GM12878 (cell line): ENCODE results near the gene GLUL. TPM values are rescaled to one million over a fixed set of nuclear protein-coding genes. Genes with fewer than 3 reads are reported as not detected.
"Not testable (repeated sequence)": the region's sequence is repeated elsewhere in the genome, so short reads cannot be mapped to it uniquely, and the experiment has no call there.

Source experiments
- ATAC-seq: fragments of 200-7000 bp; cut with Tn5 transposase; 3 replicates; pipeline ENCODE4 v1.9.1; 2020; ENCODE audit warnings: mild to moderate bottlenecking, moderate library complexity
- BruUV-seq: library from RNA; stranded (reverse); fragments of 400-500 nt; replicated peaks from 2 replicates; lab custom pipeline; 2021; lab: Mats Ljungman, UMichigan
- CTCF ChIA-PET: fragments of 300-600 bp; sonication (Branson Sonifier 250); formaldehyde crosslinking; extraction: SDS; loops from one replicate; lab custom pipeline; 2021; ENCODE audit warnings: inconsistent platforms; lab: Yijun Ruan, JAX
- POLR2A ChIA-PET: fragments of 350-600 bp; formaldehyde crosslinking; extraction: SDS; loops from one replicate; lab custom pipeline; 2021; ENCODE audit warnings: inconsistent platforms; lab: Charles Lee
- RAD21 ChIA-PET: fragments of 300-600 bp; sonication (Branson Sonifier 250); formaldehyde crosslinking; loops from one replicate; lab custom pipeline; 2023; ENCODE audit warnings: antibody characterized with exemption; ENCODE audit not compliant: unreplicated experiment; lab: Charles Lee
- SMC1A ChIA-PET: fragments of 300-600 bp; sonication (Branson Sonifier 250); formaldehyde crosslinking; loops from one replicate; lab custom pipeline; 2023; ENCODE audit not compliant: unreplicated experiment, uncharacterized antibody; lab: Charles Lee
- DNase-seq: peaks from one replicate; pipeline ENCODE4 v3.0.0-alpha.2; 2011; ENCODE audit warnings: low read depth, low spot score
- FAIRE-seq: peaks from 3 replicates; lab custom pipeline; 2011; peaks lifted over from hg19 to GRCh38; lab: Jason Lieb, UNC
- H2AFZ ChIP-seq: 2 replicates; pipeline ENCODE4 v1.6.0; 2011; ENCODE audit warnings: low read depth, low read length, control low read depth; ENCODE audit not compliant: control insufficient read depth
- H3K27ac ChIP-seq: 2 replicates; pipeline ENCODE4 v1.5.1; 2011; ENCODE audit warnings: control low read depth; ENCODE audit not compliant: control insufficient read depth, insufficient read depth
- H3K27me3 ChIP-seq, 2 experiments: replicated peaks in 1 of 2; 2 replicates each; pipeline versions ENCODE4 v1.6.0 to v1.6.1; 2011; ENCODE audit warnings: low read length in 1 of 2; ENCODE audit not compliant: control insufficient read depth in 2 of 2, insufficient read depth in 2 of 2
- H3K36me3 ChIP-seq, 2 experiments: 2 replicates each; pipeline ENCODE4 v1.5.1; 2011; ENCODE audit warnings: low read length in 1 of 2; ENCODE audit not compliant: control insufficient read depth in 2 of 2, insufficient read depth in 2 of 2
- H3K4me1 ChIP-seq: 2 replicates; pipeline ENCODE4 v1.6.1; 2011; ENCODE audit warnings: mild to moderate bottlenecking, low read length, moderate library complexity, mixed read lengths; ENCODE audit not compliant: control insufficient read depth, insufficient read depth
- H3K4me2 ChIP-seq: 2 replicates; pipeline ENCODE4 v1.6.0; 2011; ENCODE audit warnings: control low read depth; ENCODE audit not compliant: control insufficient read depth, insufficient read depth
- H3K4me3 ChIP-seq: fragments of 200-600 bp; sonication (generic); 2 replicates; pipeline ENCODE4 v1.5.1; 2016
- H3K79me2 ChIP-seq: 2 replicates; pipeline ENCODE4 v1.6.0; 2011; ENCODE audit warnings: low read length; ENCODE audit not compliant: control insufficient read depth, insufficient read depth
- H3K9ac ChIP-seq: 2 replicates; pipeline ENCODE4 v1.8.0; 2011; ENCODE audit warnings: low read length, control low read depth, mixed read lengths; ENCODE audit not compliant: control insufficient read depth, insufficient read depth
- H3K9me3 ChIP-seq: replicated peaks from 3 replicates; pipeline ENCODE4 v1.5.1; 2011; ENCODE audit warnings: mild to moderate bottlenecking, low read length; ENCODE audit not compliant: control insufficient read depth, insufficient read depth
- H4K20me1 ChIP-seq: 2 replicates; pipeline ENCODE4 v1.6.0; 2011; ENCODE audit not compliant: control insufficient read depth, insufficient read depth
- CEBPZ ChIP-seq: fragments of 150-350 bp; IDR thresholded peaks from 2 replicates; pipeline ENCODE4 v1.6.1; 2016; ENCODE audit warnings: low read depth, low read length
- RELA ChIP-seq: fragments of 450-650 bp; IDR thresholded peaks from 2 replicates; pipeline ENCODE4 v1.8.0; 2014; ENCODE audit warnings: borderline replicate concordance; ENCODE audit not compliant: partially characterized antibody
- YBX1 ChIP-seq: fragments of 450-650 bp; IDR thresholded peaks from 2 replicates; pipeline ENCODE4 v1.6.1; 2016; ENCODE audit warnings: antibody characterized with exemption
- ZNF592 ChIP-seq: fragments of 450-650 bp; IDR thresholded peaks from 2 replicates; pipeline ENCODE4 v1.6.1; 2017; ENCODE audit warnings: mild to moderate bottlenecking, moderate library complexity
- WGBS: methylation state at CpG from one replicate; pipeline ENCODE4 v1.1.6; 2016; ENCODE audit warnings: low lambda C conversion rate; ENCODE audit not compliant: insufficient replicate concordance, insufficient coverage; ENCODE audit errors: missing lambda C conversion rate; 5-methylcytosine and 5-hydroxymethylcytosine counted together
- in situ Hi-C: fragments of 300-500 bp; cut with MboI; formaldehyde crosslinking; loops from 9 replicates; pipeline ENCODE4 v1.14.3; 2018; ENCODE audit warnings: mixed read lengths
- intact Hi-C: fragments of 100-400 bp; cut with micrococcal nuclease; formaldehyde crosslinking; loops from one replicate; pipeline ENCODE4 v1.14.2; 2022; ENCODE audit not compliant: unreplicated experiment
- polyA plus RNA-seq, 11 experiments: library from polyadenylated mRNA; depleted of rRNA in 4 of 11; unstranded in 6 of 11; stranded (reverse) in 5 of 11; fragments of >200 nt; fragmentation: Nextera tagmentation in 4 of 11; fragmentation: Illumina TruSeq in 1 of 11; extraction: Ambion mirVana in 4 of 11; extraction: Trizol in 1 of 11; gene quantifications; 1 replicate in 1 of 11; 2 replicates in 10 of 11; pipeline versions ENCODE4 v1.2.1 to v1.2.3, GENCODE V29; 2011 to 2016; ENCODE audit warnings: inconsistent platforms in 2 of 11, missing spikeins in 2 of 11, low read depth in 1 of 11
- total RNA-seq, 4 experiments: library from RNA; depleted of rRNA in 3 of 4; stranded (reverse); fragments of >200 nt in 3 of 4; fragmentation: Illumina TruSeq in 1 of 4; extraction: Trizol in 1 of 4; gene quantifications; 2 replicates each; pipeline versions ENCODE4 v1.2.1 to v1.2.3, GENCODE V29; 2013 to 2021

The GLUL gene
- total and polyA plus RNA-seq, 10 of the 15 experiments (the other 5 are each of a cell fraction or from before 2014, with no cell fraction given): 2.3 to 392 (median 164) TPM

GRCh38 chr1:182335771-182336566 lies 55.6 kb downstream of the GLUL start (continued):
- no peak for TF ChIP-seq ZNF592
- TF ChIP-seq YBX1: no peak
- no peak for TF ChIP-seq RELA
- no peak for TF ChIP-seq CEBPZ

GRCh38 chr1:182333071-182333571 lies 58.5 kb downstream of the GLUL start:
- H3K4me2 ChIP-seq, H3K36me3 ChIP-seq, ATAC-seq, in situ Hi-C loops, CTCF ChIA-PET, H3K27me3 ChIP-seq, H3K4me3 ChIP-seq, DNase-seq, H3K9ac ChIP-seq, H4K20me1 ChIP-seq, FAIRE-seq, SMC1A ChIA-PET, H3K9me3 ChIP-seq, H2AFZ ChIP-seq, BruUV-seq, H3K4me1 ChIP-seq, RAD21 ChIA-PET, H3K79me2 ChIP-seq, H3K27ac ChIP-seq, intact Hi-C loops: not testable (repeated sequence)
- 53% methylated on average over 2 of the region's 5 CpGs for WGBS
- POLR2A ChIA-PET: interaction anchor here (0.6 to 0.7 kb wide), 3 partner anchors 30 to 393 kb away, joined by 4 to 9 read pairs (median 5); no protein-coding TSS in a partner anchor
